IMR-90 (cell line): Measurements from ENCODE around the gene GMNN. TPM values are rescaled to one million over a fixed set of nuclear protein-coding genes. Genes with fewer than 3 reads are reported as not detected.

Experiments
- ATAC-seq: fragments of 200-7000 bp; cut with Tn5 transposase; 2 replicates; pipeline ENCODE4 v1.9.1; 2020; ENCODE audit warnings: low read depth, mild to moderate bottlenecking, moderate library complexity
- BruUV-seq: library from RNA; stranded (reverse); fragments of 400-500 nt; replicated peaks from 2 replicates; lab custom pipeline; 2021; lab: Mats Ljungman, UMichigan
- CTCF ChIA-PET: fragments of 300-600 bp; formaldehyde crosslinking; extraction: SDS; loops from one replicate; lab custom pipeline; 2021; ENCODE audit warnings: antibody characterized with exemption; lab: Yijun Ruan, JAX
- POLR2A ChIA-PET: fragments of 300-600 bp; sonication (Branson Sonifier 250); formaldehyde crosslinking; loops from one replicate; lab custom pipeline; 2022; ENCODE audit warnings: antibody characterized with exemption; ENCODE audit not compliant: unreplicated experiment; lab: Charles Lee
- DNase-seq: peaks from one replicate; pipeline ENCODE4 v3.0.0; 2013
- H2AFZ ChIP-seq: replicated peaks from 2 replicates; pipeline ENCODE3; 2013; ENCODE audit warnings: low read length, mild to moderate bottlenecking; ENCODE audit not compliant: poor library complexity
- H2AK5ac ChIP-seq: 2 replicates; pipeline ENCODE4 v1.6.1; 2013; ENCODE audit warnings: low read depth, low read length, inconsistent platforms
- H2AK9ac ChIP-seq: replicated peaks from 2 replicates; pipeline ENCODE3; 2013; ENCODE audit warnings: mild to moderate bottlenecking, low read depth, low read length, moderate library complexity; ENCODE audit not compliant: poor library complexity
- H2BK120ac ChIP-seq: 2 replicates; pipeline ENCODE4 v1.6.1; 2013; ENCODE audit warnings: low read depth, low read length, inconsistent platforms
- H2BK15ac ChIP-seq: 3 replicates; pipeline ENCODE4 v1.6.1; 2013; ENCODE audit warnings: low read depth, low read length, inconsistent platforms
- H2BK20ac ChIP-seq: 2 replicates; pipeline ENCODE4 v1.6.1; 2013; ENCODE audit warnings: low read depth, mild to moderate bottlenecking, inconsistent platforms, low read length, moderate library complexity
- H2BK5ac ChIP-seq: 2 replicates; pipeline ENCODE4 v1.6.1; 2013; ENCODE audit warnings: mild to moderate bottlenecking, low read depth, low read length, inconsistent platforms; ENCODE audit not compliant: poor library complexity, severe bottlenecking
- H3K14ac ChIP-seq: replicated peaks from 2 replicates; pipeline ENCODE4 v1.6.1; 2013; ENCODE audit warnings: low read depth, low read length, inconsistent platforms
- H3K18ac ChIP-seq: 2 replicates; pipeline ENCODE4 v1.6.1; 2013; ENCODE audit warnings: low read depth, low read length, control low read depth
- H3K23ac ChIP-seq: 2 replicates; pipeline ENCODE4 v1.6.1; 2013; ENCODE audit warnings: low read depth, low read length, inconsistent platforms
- H3K27ac ChIP-seq: 2 replicates; pipeline ENCODE4 v1.5.1; 2013; ENCODE audit warnings: mild to moderate bottlenecking, control low read depth, low read length; ENCODE audit not compliant: insufficient read depth
- H3K27me3 ChIP-seq: 2 replicates; pipeline ENCODE4 v1.6.1; 2013; ENCODE audit warnings: low read length; ENCODE audit not compliant: control insufficient read depth, insufficient read depth
- H3K36me3 ChIP-seq: 2 replicates; pipeline ENCODE4 v1.6.1; 2013; ENCODE audit warnings: low read length, mixed read lengths; ENCODE audit not compliant: control insufficient read depth, insufficient read depth
- H3K4ac ChIP-seq: 2 replicates; pipeline ENCODE4 v1.6.1; 2013; ENCODE audit warnings: low read depth, low read length, inconsistent platforms
- H3K4me1 ChIP-seq: 2 replicates; pipeline ENCODE4 v1.6.1; 2013; ENCODE audit warnings: low read length, mixed read lengths; ENCODE audit not compliant: control insufficient read depth, insufficient read depth
- H3K4me2 ChIP-seq: 2 replicates; pipeline ENCODE4 v1.6.1; 2013; ENCODE audit warnings: low read depth, mild to moderate bottlenecking, control low read depth, low read length, moderate library complexity
- H3K4me3 ChIP-seq: 2 replicates; pipeline ENCODE4 v1.5.1; 2013; ENCODE audit warnings: low read depth, mild to moderate bottlenecking, control low read depth, low read length, moderate library complexity; ENCODE audit not compliant: insufficient read depth
- H3K56ac ChIP-seq: 2 replicates; pipeline ENCODE4 v1.6.1; 2013; ENCODE audit warnings: low read length, inconsistent platforms; ENCODE audit not compliant: insufficient read depth; ENCODE audit errors: extremely low read depth
- H3K79me1 ChIP-seq, 2 experiments: 2 replicates each; pipeline ENCODE4 v1.6.1; 2013; ENCODE audit warnings: low read length in 2 of 2, inconsistent platforms in 1 of 2, low read depth in 1 of 2
- H3K9ac ChIP-seq: 2 replicates; pipeline ENCODE4 v1.6.1; 2013; ENCODE audit warnings: low read depth, low read length, control low read depth
- H3K9me1 ChIP-seq: 2 replicates; pipeline ENCODE4 v1.6.1; 2013; ENCODE audit warnings: low read length, inconsistent platforms; ENCODE audit not compliant: insufficient read depth
- H3K9me3 ChIP-seq: 2 replicates; pipeline ENCODE4 v1.6.1; 2013; ENCODE audit warnings: low read length; ENCODE audit not compliant: control insufficient read depth, insufficient read depth
- H4K20me1 ChIP-seq: 2 replicates; pipeline ENCODE4 v1.6.1; 2013; ENCODE audit warnings: low read length, inconsistent platforms; ENCODE audit not compliant: insufficient read depth
- H4K5ac ChIP-seq: 2 replicates; pipeline ENCODE4 v1.6.1; 2013; ENCODE audit warnings: mild to moderate bottlenecking, low read depth, low read length, control low read depth
- H4K8ac ChIP-seq, 2 experiments: 2 replicates each; pipeline ENCODE4 v1.6.1; 2013; ENCODE audit warnings: low read depth in 2 of 2, low read length in 2 of 2, control low read depth in 1 of 2, inconsistent platforms in 1 of 2
- H4K91ac ChIP-seq: 2 replicates; pipeline ENCODE4 v1.6.1; 2013; ENCODE audit warnings: low read depth, low read length, inconsistent platforms; ENCODE audit not compliant: insufficient read depth
- BHLHE40 ChIP-seq: fragments of 150-350 bp; IDR thresholded peaks from 2 replicates; pipeline ENCODE4 v1.6.1; 2016; ENCODE audit warnings: mild to moderate bottlenecking, low read depth, low read length
- CEBPB ChIP-seq: IDR thresholded peaks from 2 replicates; pipeline ENCODE4 v1.6.1; 2012; ENCODE audit warnings: low read depth, low read length, improper control_type of control experiment
- NFE2L2 ChIP-seq: fragments of 150-350 bp; IDR thresholded peaks from 2 replicates; pipeline ENCODE4 v1.6.1; 2016; ENCODE audit warnings: low read depth, mild to moderate bottlenecking, low read length
- RAD21 ChIP-seq: IDR thresholded peaks from 2 replicates; pipeline ENCODE4 v1.6.1; 2012; ENCODE audit warnings: low read length, improper control_type of control experiment
- WGBS, 2 experiments: methylation state at CpG; one replicate each; pipeline versions ENCODE4 v1.1.5 to v1.1.7; 2013; ENCODE audit warnings: missing lambda C conversion rate in 2 of 2; ENCODE audit not compliant: insufficient read length in 1 of 2; ENCODE audit errors: extremely low coverage in 2 of 2; 5-methylcytosine and 5-hydroxymethylcytosine counted together
- dilution Hi-C: fragments of 300-500 bp; cut with HindIII; formaldehyde crosslinking; loops from one replicate; pipeline ENCODE4 v1.14.3; 2018; ENCODE audit warnings: low sequenced_read_pairs; ENCODE audit not compliant: unreplicated experiment
- in situ Hi-C: fragments of 300-500 bp; cut with MboI; formaldehyde crosslinking; loops from 3 replicates; pipeline ENCODE4 v1.14.3; 2019; ENCODE audit warnings: low sequenced_read_pairs, inconsistent platforms, mixed read lengths
- intact Hi-C: fragments of 100-400 bp; cut with micrococcal nuclease; formaldehyde crosslinking; loops from 2 replicates; pipeline ENCODE4 v1.10.0; 2022
- polyA plus RNA-seq, 3 experiments: library from polyadenylated mRNA; depleted of rRNA; stranded (reverse); fragments of >200 nt; gene quantifications; 2 replicates each; pipeline ENCODE4 v1.2.3, GENCODE V29; 2012; ENCODE audit warnings: low replicate concordance in 1 of 3
- total RNA-seq: library from RNA; depleted of rRNA; stranded (reverse); fragments of >200 nt; gene quantifications from 2 replicates; pipeline ENCODE4 v1.2.3, GENCODE V29; 2012

GMNN gene
- total and polyA plus RNA-seq, 2 of the 4 experiments (the other 2 are of a cell fraction): 19.7 to 22.2 TPM

DNA sequence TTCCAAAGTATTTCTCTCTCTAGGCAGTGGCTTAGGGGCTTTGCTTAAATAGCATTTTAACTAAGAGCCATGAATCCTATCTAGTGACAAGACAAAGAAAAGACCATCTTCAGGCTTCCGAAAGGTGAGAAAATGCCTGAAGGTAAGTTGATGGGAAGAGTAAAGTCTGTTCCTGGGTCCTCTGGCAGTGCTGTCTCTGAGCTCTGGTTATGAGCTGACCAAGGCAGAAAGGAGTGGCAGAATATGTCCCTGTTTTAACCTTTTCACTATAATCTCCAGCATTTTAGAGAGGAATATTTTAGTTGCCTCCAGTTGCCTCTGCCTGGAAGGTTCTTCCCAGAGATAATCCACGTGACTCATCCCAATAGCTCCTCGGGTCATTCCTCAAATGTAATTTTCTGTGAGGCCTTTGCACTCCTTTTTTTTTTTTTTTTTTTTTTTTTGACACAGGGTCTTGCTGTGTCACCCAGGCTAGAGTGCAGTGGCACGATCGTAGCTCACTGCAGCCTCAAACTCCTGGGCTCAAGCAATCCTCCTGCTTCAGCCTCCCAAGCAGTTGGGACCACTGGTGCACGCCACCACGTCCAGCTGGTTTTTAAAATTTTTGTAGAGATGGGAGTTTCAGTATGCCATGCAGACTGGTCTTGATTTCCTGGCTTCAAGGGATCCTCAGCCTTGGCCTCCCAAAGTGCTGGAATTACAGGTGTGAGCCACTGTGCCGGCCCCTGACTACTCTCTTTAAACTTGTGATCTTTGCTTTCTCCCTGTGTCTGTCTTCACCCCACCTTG is 27.7 kb downstream of the GMNN start (continued):
- TF ChIP-seq BHLHE40 (no peak), NFE2L2 (no peak)

DNA sequence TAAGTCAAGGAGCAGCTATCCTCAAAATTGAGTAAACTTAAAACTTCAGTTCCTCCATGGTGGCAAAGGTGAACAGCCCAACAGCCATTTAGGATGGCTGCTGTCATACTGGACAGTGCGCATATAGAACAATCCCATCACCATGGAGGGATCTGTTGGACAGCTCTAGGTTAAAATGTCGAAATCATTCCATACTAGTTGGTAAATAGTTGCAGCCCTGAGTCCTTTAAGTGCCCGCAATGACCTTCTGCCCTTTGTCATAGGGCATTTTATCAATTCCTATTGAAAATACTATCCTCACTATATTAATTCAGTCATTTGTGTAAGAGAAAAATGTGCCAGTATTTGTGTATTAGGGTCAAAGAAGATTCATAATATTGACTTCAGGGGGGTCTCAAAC is 32.8 kb downstream of the GMNN start:
- H3K36me3 ChIP-seq: peaks cover 13% of the 10 kb centered on the region
- no peak overlapping the region for H3K4ac ChIP-seq
- H3K4me3 ChIP-seq: no peak overlapping the region
- no peaks in the 10 kb centered on the region for H3K9me1 ChIP-seq
- H2AK5ac ChIP-seq: no peak overlapping the region
- H3K9me3 ChIP-seq: no peaks in the 10 kb centered on the region
- dilution Hi-C loops (no loop called here), intact Hi-C loops (no loop called here), in situ Hi-C loops (no loop called here)
- WGBS, 2 experiments: no CpG with 5 or more reads among the region's 3 CpGs
- ChIA-PET POLR2A (no interaction called here), CTCF (interaction anchor here (1.5 kb wide), 1 partner anchor 14 kb away, joined by 3 read pairs; no protein-coding TSS in a partner anchor)
- H4K5ac ChIP-seq: no peak overlapping the region
- no peaks in the 10 kb centered on the region for H4K20me1 ChIP-seq
- H4K8ac ChIP-seq: no peak overlapping the region
- no peak overlapping the region for H3K23ac ChIP-seq
- no peak overlapping the region for H2BK120ac ChIP-seq
- H2BK5ac ChIP-seq: no peak overlapping the region
- TF ChIP-seq CEBPB (no peak), RAD21 (no peak)
- no peak for ATAC-seq
- H3K27me3 ChIP-seq: no peaks in the 10 kb centered on the region
- no peak overlapping the region for H2AK9ac ChIP-seq
- H2AFZ ChIP-seq: no peak overlapping the region
- no peak overlapping the region for H2BK15ac ChIP-seq
- H3K4me2 ChIP-seq: no peak overlapping the region
- H3K18ac ChIP-seq: no peak overlapping the region
- no peak overlapping the region for H2BK20ac ChIP-seq
- H3K56ac ChIP-seq: no peak overlapping the region
- H3K27ac ChIP-seq: no peak overlapping the region
- H3K14ac ChIP-seq: no peak overlapping the region
- peaks cover 8% of the 10 kb centered on the region for H3K4me1 ChIP-seq
- DNase-seq: no peak
- no peak overlapping the region for H4K91ac ChIP-seq
- no peaks in the 10 kb centered on the region for H3K79me1 ChIP-seq
- BruUV-seq: no TSS peak
- H3K9ac ChIP-seq: no peak overlapping the region
